ENCODE results near the gene SPTBN5. TPM values are rescaled to one million over a fixed set of nuclear protein-coding genes. Genes with fewer than 3 reads are reported as not detected.
A peak's percentile ranks its signal among the peaks of the same experiment; 100 is the strongest.

Gene SPTBN5
- total and polyA plus RNA-seq, 4 donors = 1.6 to 3.5 (median 1.9) TPM

GRCh38 chr15:41905036-41905793, 11.4 kb upstream of the SPTBN5 start:
- Histone ChIP-seq H3K27ac (ENCODE audit: low read depth in 1 of 2, low read length in 1 of 2) (peak overlapping the region in 1 of 2 donors; percentile 26), H3K9me3 (ENCODE audit: control insufficient read depth in 4 of 4, insufficient read depth in 3 of 4, low read length in 3 of 4) (peaks cover 0 to 2% (median 0%) of the 10 kb centered on the region in 4 donors), H3K4me1 (ENCODE audit: control insufficient read depth in 5 of 5, insufficient read depth in 5 of 5, low read length in 5 of 5) (peaks cover 0 to 3% (median 0%) of the 10 kb centered on the region in 5 donors), H3K36me3 (ENCODE audit: control insufficient read depth in 4 of 4, insufficient read depth in 4 of 4, low read length in 4 of 4) (peaks cover 0 to 48% (median 4%) of the 10 kb centered on the region in 4 donors), H3K4me3 (no peak overlapping the region), H3K9ac (ENCODE audit: insufficient read depth in 1 of 2, low read length in 2 of 2) (no peak overlapping the region), H3K27me3 (ENCODE audit: control insufficient read depth in 3 of 3, insufficient read depth in 3 of 3, low read length in 2 of 3) (no peaks in the 10 kb centered on the region)
- TF ChIP-seq CTCF (IDR thresholded peaks at IDR 0.05; ENCODE audit: control extremely low read depth, extremely low read depth) = no peak
- WGBS, 2 donors = 93 to 97% methylated on average over 14 of the region's 14 CpGs
- DNase-seq = no peak
- ATAC-seq (ENCODE audit: insufficient read depth, low FRiP score) = peak; percentile 8

- Histone ChIP-seq H3K9me3 (ENCODE audit: control insufficient read depth in 4 of 4, insufficient read depth in 3 of 4, low read length in 3 of 4) (peaks cover 0 to 2% (median 0%) of the 10 kb centered on the region in 4 donors), H3K27me3 (ENCODE audit: control insufficient read depth in 3 of 3, insufficient read depth in 3 of 3, low read length in 2 of 3) (no peaks in the 10 kb centered on the region), H3K4me1 (ENCODE audit: control insufficient read depth in 5 of 5, insufficient read depth in 5 of 5, low read length in 5 of 5) (peaks cover 0 to 3% (median 0%) of the 10 kb centered on the region in 5 donors), H3K27ac (ENCODE audit: low read depth in 1 of 2, low read length in 1 of 2) (peak overlapping the region in 1 of 2 donors; percentile 26), H3K9ac (ENCODE audit: insufficient read depth in 1 of 2, low read length in 2 of 2) (no peak overlapping the region), H3K36me3 (ENCODE audit: control insufficient read depth in 4 of 4, insufficient read depth in 4 of 4, low read length in 4 of 4) (peaks cover 0 to 47% (median 4%) of the 10 kb centered on the region in 4 donors), H3K4me3 (no peak overlapping the region)
- DNase-seq = peak; percentile 80 to 85 (median 84)
- peak; percentile 32 for ATAC-seq (ENCODE audit: insufficient read depth, low FRiP score)
- peak; percentile 86 for TF ChIP-seq CTCF (IDR thresholded peaks at IDR 0.05; ENCODE audit: control extremely low read depth, extremely low read depth)
- WGBS, 2 donors = 18% methylated on average over 6 of the region's 6 CpGs
Observed at GRCh38 chr15:41904541-41905005, 10.7 kb upstream of the SPTBN5 start.

- Histone ChIP-seq H3K27me3 (ENCODE audit: control insufficient read depth in 3 of 3, insufficient read depth in 3 of 3, low read length in 2 of 3) (no peaks in the 10 kb centered on the region), H3K9me3 (ENCODE audit: control insufficient read depth in 4 of 4, insufficient read depth in 3 of 4, low read length in 3 of 4) (peaks cover 0 to 2% (median 0%) of the 10 kb centered on the region in 4 donors), H3K36me3 (ENCODE audit: control insufficient read depth in 4 of 4, insufficient read depth in 4 of 4, low read length in 4 of 4) (peaks cover 0 to 44% (median 6%) of the 10 kb centered on the region in 4 donors), H3K27ac (ENCODE audit: low read depth in 1 of 2, low read length in 1 of 2) (peak overlapping the region in 1 of 2 donors; percentile 49), H3K4me1 (ENCODE audit: control insufficient read depth in 5 of 5, insufficient read depth in 5 of 5, low read length in 5 of 5) (peaks cover 0 to 3% (median 0%) of the 10 kb centered on the region in 5 donors), H3K4me3 (no peak overlapping the region), H3K9ac (ENCODE audit: insufficient read depth in 1 of 2, low read length in 2 of 2) (no peak overlapping the region)
- TF ChIP-seq CTCF (IDR thresholded peaks at IDR 0.05; ENCODE audit: control extremely low read depth, extremely low read depth) = no peak
- DNase-seq (no peak), ATAC-seq (ENCODE audit: insufficient read depth, low FRiP score) (no peak)
- 91 to 96% methylated on average over 13 of the region's 13 CpGs for WGBS, 2 donors
Observed at GRCh38 chr15:41903782-41904181, 9.9 kb upstream of the SPTBN5 start.

Data from lung (tissue), 12 donors.